Mesodermal cell (in vitro differentiated cells): ENCODE results near the gene KRT31.
"Not testable (repeated sequence)": the region's sequence is repeated elsewhere in the genome, so short reads cannot be mapped to it uniquely, and the experiment has no call there.

Experiments
- H3K27ac ChIP-seq: 2 replicates; pipeline ENCODE4 v1.7.0; 2013; ENCODE audit warnings: mild to moderate bottlenecking, low read depth, low read length, moderate library complexity; ENCODE audit not compliant: severe bottlenecking
- H3K36me3 ChIP-seq: 2 replicates; pipeline ENCODE4 v1.7.1; 2013; ENCODE audit warnings: mild to moderate bottlenecking, low read length, moderate library complexity; ENCODE audit not compliant: control insufficient read depth, insufficient read depth
- H3K4me1 ChIP-seq: one replicate; pipeline ENCODE4 v1.7.1; 2013; ENCODE audit warnings: mild to moderate bottlenecking, low read length; ENCODE audit not compliant: insufficient read depth, control insufficient read depth, poor library complexity, severe bottlenecking
- H3K4me3 ChIP-seq: 2 replicates; pipeline ENCODE4 v1.7.0; 2013; ENCODE audit warnings: low read length, control low read depth, mild to moderate bottlenecking; ENCODE audit not compliant: insufficient read depth, poor library complexity, severe bottlenecking; ENCODE audit errors: extremely low read depth
- H3K9me3 ChIP-seq: 2 replicates; pipeline ENCODE4 v1.7.1; 2013; ENCODE audit warnings: mild to moderate bottlenecking, low read length, moderate library complexity; ENCODE audit not compliant: control insufficient read depth
- WGBS, 2 experiments: methylation state at CpG; one replicate each; pipeline ENCODE4 v1.1.5; 2013; ENCODE audit warnings: missing lambda C conversion rate in 2 of 2; ENCODE audit not compliant: insufficient coverage in 2 of 2; 5-methylcytosine and 5-hydroxymethylcytosine counted together

The KRT31 gene

DNA sequence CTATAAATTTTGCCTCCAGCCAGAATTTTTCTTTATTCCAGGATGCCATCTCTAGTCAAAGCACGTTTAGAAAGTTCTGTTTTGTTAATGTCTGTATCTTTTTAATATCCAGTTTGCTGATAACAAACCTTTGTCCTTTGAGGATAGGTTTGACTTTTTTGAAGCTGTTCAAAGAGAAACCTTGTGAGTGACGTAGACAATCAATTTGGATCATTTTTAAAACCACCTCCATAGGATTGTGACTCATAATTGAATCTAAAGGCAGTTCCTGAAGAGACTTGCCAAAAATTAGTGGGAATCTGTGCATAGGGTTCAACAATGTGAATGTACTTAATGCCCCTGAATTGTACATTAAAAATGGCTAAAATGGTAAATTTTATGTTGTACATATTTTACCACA, 5.9 kb downstream of the KRT31 start:
- H3K4me1 ChIP-seq: no peaks in the 10 kb centered on the region
- no peak overlapping the region for H3K4me3 ChIP-seq
- H3K36me3 ChIP-seq: no peaks in the 10 kb centered on the region
- no peaks in the 10 kb centered on the region for H3K9me3 ChIP-seq
- WGBS, 2 experiments: 100% methylated on average over 1 of the region's 2 CpGs; no CpG with 5 or more reads in 1 of the 2 experiments
- no peak overlapping the region for H3K27ac ChIP-seq

DNA sequence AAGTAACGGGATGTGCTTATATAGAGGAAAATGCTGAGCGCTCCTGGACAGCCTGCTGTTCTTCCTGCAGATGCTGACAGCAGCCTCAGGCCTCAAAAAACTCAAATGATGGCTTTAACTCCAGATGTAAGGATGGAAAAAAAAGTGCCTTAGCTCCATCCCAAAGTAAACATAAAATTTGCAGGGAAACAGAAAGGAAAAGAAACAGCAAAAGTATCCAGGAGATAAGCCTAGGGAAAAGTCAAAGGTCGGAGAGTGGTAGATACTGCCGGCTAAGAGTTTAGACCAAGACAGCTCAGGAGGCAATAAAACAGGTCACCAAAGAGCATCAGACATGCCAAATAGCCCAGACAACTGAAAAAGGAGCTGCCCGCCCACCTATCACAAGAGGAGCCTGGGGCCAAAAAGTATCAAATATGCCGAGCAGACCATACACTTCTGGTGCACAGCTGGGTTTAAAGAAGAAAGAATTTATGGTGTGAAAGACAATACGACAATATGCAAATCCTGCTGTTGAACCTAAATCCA, 6.9 kb downstream of the KRT31 start:
- Histone ChIP-seq H3K4me1 (no peaks in the 10 kb centered on the region), H3K36me3 (no peaks in the 10 kb centered on the region), H3K9me3 (no peaks in the 10 kb centered on the region), H3K27ac (no peak overlapping the region), H3K4me3 (no peak overlapping the region)
- 92 to 94% methylated on average over 4 to 5 of the region's 7 CpGs for WGBS, 2 experiments

DNA sequence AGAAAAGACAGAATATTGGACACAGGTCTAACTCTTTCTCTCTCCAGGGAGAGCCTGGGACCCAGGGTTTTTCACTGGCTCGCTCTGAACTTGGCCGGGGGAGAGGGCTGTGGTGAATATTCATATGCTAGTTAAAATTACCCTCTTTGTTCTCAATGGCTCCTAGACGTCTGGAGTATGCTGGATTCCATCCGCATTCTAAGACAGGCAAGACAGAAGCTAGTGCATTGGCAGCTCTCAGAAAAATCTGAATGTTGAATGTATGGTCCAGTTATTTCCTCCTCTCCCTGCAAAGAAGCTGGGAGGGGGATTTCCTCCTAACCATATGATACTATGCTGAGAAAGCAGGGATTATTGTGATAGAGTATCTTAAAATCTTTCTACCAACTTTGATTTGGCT, 9.7 kb downstream of the KRT31 start:
- Histone ChIP-seq H3K9me3 (no peaks in the 10 kb centered on the region), H3K27ac (no peak overlapping the region), H3K36me3 (no peaks in the 10 kb centered on the region), H3K4me3 (no peak overlapping the region), H3K4me1 (no peaks in the 10 kb centered on the region)
- WGBS, 2 experiments: 70 to 100% methylated on average over 1 to 4 of the region's 4 CpGs

DNA sequence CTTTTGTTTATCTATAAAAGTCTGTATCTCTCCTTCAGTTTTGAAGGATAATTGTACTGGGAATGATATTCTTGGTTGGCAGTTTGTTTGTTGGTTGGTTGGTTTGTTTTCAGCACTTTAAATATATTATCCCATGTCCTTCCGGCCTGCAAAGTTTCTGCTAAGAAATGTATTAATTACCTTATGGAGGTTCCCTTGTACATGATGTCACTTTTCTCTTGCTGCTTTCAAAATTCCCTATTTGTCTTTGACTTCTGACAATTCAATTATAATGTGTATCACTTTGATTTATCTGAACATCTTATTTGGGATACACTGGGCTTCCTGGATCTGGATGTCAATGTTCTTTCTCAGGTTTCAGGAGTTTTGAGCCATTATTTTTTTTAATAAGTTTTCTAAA, 11.2 kb downstream of the KRT31 start:
- WGBS, 2 experiments: no CpG with 5 or more reads among the region's 1 CpG
- Histone ChIP-seq H3K9me3 (no peaks in the 10 kb centered on the region), H3K27ac (no peak overlapping the region), H3K4me3 (no peak overlapping the region), H3K36me3 (no peaks in the 10 kb centered on the region), H3K4me1 (no peaks in the 10 kb centered on the region)

DNA sequence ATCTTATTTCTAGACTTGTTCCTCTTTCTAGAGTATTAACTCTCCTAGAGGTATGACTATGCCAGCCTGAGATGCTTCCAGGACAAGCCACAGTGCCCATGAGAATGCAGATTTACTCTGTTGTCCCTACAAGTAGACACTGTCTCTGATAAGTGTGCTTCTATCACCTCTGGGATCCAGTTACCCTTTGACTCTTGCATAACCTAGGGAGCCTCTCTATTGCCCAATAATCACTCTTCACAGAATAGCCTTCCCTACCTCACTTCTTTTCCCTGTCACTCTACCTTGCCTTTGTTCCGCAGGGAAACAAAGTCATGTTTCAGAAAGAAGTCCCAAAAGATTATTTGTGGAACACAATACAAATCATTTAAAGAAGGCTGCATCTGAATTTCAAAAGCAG, 13.7 kb downstream of the KRT31 start:
- H3K36me3 ChIP-seq: no peaks in the 10 kb centered on the region
- 100% methylated on average over 1 of the region's 1 CpG; no CpG with 5 or more reads in 1 of the 2 experiments for WGBS, 2 experiments
- H3K9me3 ChIP-seq: no peaks in the 10 kb centered on the region
- H3K4me3 ChIP-seq: no peak overlapping the region
- H3K4me1 ChIP-seq: no peaks in the 10 kb centered on the region
- no peak overlapping the region for H3K27ac ChIP-seq

DNA sequence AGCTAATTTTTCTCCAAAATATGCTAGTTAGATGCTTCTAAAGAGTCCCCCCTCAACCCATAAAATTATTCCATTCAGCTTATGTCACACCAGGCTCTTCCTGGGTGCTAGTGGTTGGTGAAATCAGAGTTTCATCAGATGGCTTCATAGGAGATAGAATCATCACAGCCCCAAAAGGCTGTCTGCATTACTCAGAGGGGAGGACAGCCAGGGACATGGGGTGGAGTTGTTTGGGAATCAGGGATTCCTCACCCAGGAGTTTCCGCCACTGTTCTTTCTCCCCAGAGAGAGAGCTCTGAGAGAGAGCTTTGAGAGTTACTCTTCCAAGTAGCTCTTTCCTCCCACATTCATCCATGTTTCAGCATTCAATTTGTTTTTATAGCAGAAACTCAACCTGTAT, 15.0 kb downstream of the KRT31 start:
- H3K4me1 ChIP-seq: peaks cover 5% of the 10 kb centered on the region
- no peaks in the 10 kb centered on the region for H3K9me3 ChIP-seq
- H3K27ac ChIP-seq: no peak overlapping the region
- WGBS, 2 experiments: 89 to 100% methylated on average over 1 of the region's 1 CpG
- H3K36me3 ChIP-seq: no peaks in the 10 kb centered on the region
- H3K4me3 ChIP-seq: no peak overlapping the region

DNA sequence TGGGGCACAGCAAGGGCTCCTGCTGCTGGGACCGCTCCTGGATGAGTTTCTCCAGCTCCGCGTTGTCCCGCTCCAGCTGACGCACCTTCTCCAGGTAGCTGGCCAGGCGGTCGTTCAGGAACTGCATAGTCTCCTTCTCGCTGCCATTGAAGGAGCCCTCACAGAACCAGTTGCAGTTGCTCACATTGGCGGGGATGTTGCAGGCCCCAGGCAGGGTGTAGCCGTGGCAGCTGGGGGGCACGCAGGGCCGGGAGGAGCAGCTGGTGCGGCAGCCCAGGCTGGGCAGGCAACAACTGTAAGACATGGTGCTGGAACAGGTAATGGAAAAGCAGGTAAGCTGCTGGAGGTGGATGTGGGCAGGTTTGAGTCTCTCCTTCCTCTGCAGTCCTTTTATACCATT, 15.5 kb downstream of the KRT31 start, which contains the start of gene KRT34:
Gene KRT34 (minus strand): TSS at position 364 of the 400 bp plus-strand sequence. CDS start 60 bp downstream, at position 304.
- H3K9me3 ChIP-seq, H3K4me1 ChIP-seq, H3K36me3 ChIP-seq, H3K4me3 ChIP-seq, H3K27ac ChIP-seq: not testable (repeated sequence)
- WGBS, 2 experiments: 88 to 98% methylated on average over 6 to 9 of the region's 13 CpGs

DNA sequence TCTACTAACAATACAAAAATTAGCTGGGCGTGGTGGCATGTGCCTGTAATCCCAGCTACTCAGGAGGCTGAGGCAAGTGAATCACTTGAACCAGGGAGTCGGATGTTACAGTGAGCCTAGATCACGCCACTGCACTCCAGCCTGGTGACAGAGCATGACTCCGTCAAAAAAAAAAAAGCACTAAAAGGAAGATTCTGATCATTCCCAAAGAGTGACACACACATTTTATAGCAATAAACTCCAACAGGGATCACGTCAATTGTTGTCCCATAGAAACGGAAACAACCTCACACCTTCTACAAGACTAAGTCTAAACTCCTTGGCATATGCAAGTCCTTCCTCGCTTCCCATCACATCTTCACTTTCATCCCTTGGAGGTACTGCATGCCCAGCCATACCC, 17.3 kb downstream of the KRT31 start:
- not testable (repeated sequence) for H3K4me3 ChIP-seq, H3K27ac ChIP-seq, H3K9me3 ChIP-seq, H3K4me1 ChIP-seq, H3K36me3 ChIP-seq
- 91 to 92% methylated on average over 7 of the region's 7 CpGs for whole genome bisulfite sequencing, 2 experiments

DNA sequence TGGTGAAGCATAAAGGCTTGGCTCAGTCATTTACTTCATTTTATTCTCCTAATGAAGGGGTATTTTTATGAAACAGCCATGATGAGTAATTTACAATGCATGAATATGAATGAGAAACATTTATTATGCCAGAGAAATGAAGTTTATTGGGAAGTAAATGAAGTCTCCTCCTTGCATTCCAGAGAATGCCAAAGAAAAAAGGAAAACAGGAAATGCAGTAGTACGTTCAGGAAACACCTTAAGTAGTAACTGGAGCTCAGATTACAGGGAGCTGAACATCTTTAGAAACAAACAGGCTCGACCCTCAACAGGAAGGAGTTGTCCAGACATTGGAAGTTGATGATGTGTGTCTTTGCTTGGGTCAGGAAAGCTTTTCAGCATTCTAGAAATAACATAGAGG, 19.9 kb downstream of the KRT31 start:
- H3K4me1 ChIP-seq: peaks cover 5% of the 10 kb centered on the region
- H3K9me3 ChIP-seq: no peaks in the 10 kb centered on the region
- H3K36me3 ChIP-seq: no peaks in the 10 kb centered on the region
- H3K4me3 ChIP-seq: no peak overlapping the region
- no peak overlapping the region for H3K27ac ChIP-seq
- 83 to 100% methylated on average over 1 of the region's 2 CpGs for WGBS, 2 experiments

DNA sequence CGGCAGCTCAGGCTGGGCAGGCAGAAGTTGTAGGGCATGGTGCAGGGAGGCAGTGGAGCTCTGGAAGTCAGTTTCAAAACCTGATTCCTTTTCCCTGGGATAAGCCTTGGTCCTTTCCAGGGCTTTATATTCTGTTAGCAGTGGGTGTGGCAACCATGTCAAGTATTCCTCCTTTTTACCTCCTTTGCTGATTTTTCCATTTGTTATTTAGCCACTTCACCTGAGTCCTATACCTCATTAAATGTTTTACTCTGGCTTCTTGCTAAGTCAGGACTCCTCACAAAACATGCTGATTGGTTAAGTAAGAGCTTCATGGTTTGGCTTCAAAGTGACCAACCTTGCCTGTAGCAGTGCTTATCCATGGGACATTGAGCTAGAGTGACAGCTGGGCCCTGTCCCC, 27.7 kb downstream of the KRT31 start, which contains the start of gene KRT33B:
Gene KRT33B (minus strand): TSS at position 101 of the 400 bp plus-strand sequence. CDS start 63 bp downstream, at position 38.
- H3K9me3 ChIP-seq: no peaks in the 10 kb centered on the region
- peaks cover 19% of the 10 kb centered on the region for H3K4me1 ChIP-seq
- no peaks in the 10 kb centered on the region for H3K36me3 ChIP-seq
- no peak within 1 kb of the TSS for H3K4me3 ChIP-seq
- H3K27ac ChIP-seq: no peak within 1 kb of the TSS
- WGBS, 2 experiments: 100% methylated on average over 1 of the region's 1 CpG

DNA sequence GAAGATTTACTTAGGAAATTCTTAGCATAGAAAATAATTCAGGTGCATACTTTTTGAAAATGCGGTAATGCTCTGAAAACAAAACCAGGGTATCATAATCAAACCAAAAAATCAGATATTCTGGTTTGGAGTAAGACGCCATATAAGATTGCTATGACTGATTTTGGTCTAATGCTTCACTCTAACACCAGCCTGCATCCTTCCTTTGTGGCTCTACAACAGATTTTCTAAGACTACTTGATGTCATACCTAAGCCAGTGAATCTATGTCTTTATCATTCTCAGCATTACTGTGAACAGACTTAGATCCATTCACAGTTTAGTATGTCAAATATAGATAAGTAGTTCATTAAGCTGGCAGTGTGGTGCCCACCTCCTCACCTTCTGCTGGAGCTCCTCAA, 28.4 kb downstream of the KRT31 start:
- WGBS, 2 experiments: 100% methylated on average over 2 of the region's 2 CpGs; no CpG with 5 or more reads in 1 of the 2 experiments
- peaks cover 19% of the 10 kb centered on the region for H3K4me1 ChIP-seq
- no peak overlapping the region for H3K27ac ChIP-seq
- no peaks in the 10 kb centered on the region for H3K9me3 ChIP-seq
- no peaks in the 10 kb centered on the region for H3K36me3 ChIP-seq
- H3K4me3 ChIP-seq: no peak overlapping the region
